ENCODE data around the gene TUBB6. TPM values are rescaled to one million over a fixed set of nuclear protein-coding genes. Genes with fewer than 3 reads are reported as not detected.

TUBB6 gene
- polyA plus RNA-seq, 4 donors = 11.9 to 56.4 (median 29.5) TPM

DNA sequence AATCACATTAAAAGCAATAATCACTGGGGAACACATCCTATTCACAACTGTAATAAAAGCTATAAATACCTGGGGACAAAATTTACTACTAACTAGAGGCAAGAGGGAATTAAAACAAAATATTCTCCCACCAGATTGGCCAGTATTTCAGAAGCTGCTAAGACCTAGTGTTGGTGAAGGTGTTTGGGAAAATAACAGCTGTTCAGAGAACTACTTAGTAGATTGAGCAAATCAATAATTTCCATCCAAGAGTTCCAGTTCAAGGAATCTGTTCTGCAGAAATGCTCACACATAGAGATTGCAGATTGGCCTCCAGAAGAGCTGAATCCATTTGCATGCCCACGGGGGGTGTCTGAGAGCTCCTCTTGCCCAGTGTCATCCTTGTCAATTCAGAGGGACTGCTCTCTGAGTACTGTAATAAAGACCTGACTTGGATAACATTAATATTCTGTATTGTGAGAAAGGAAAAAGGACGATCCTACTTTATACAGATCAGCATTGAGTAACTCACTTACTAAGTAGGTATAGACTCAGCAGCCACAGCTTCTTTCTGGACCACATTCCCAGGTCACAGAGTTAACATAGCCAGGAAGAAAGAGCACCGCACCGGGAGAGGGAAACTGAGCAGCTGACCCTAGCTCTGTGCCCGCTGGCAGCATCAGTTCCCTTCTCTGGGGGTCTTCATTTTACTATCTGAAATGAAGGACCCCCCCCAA, 5.6 kb downstream of the TUBB6 start:
- H3K4me3 ChIP-seq (ENCODE audit: low read depth in 1 of 3, low read length in 3 of 3) = no peak overlapping the region
- 82 to 88% (median 87%) methylated on average over 5 of the region's 5 CpGs for WGBS, 3 donors
- FAIRE-seq (no peak), DNase-seq (no peak)
- H3K27ac ChIP-seq (ENCODE audit: low read depth in 1 of 3, low read length in 2 of 3) = no peak overlapping the region
- peaks cover 0 to 20% (median 0%) of the 10 kb centered on the region in 3 donors for H3K27me3 ChIP-seq (ENCODE audit: control insufficient read depth in 3 of 3, insufficient read depth in 3 of 3, low read length in 3 of 3)
- H3K36me3 ChIP-seq (ENCODE audit: control insufficient read depth in 3 of 3, insufficient read depth in 2 of 3, low read depth in 1 of 3, low read length in 3 of 3) = peaks cover 0 to 8% (median 3%) of the 10 kb centered on the region in 3 donors
- peaks cover 0 to 7% of the 10 kb centered on the region in 2 donors for H3K9me3 ChIP-seq (ENCODE audit: control insufficient read depth in 2 of 2, insufficient read depth in 1 of 2, low read depth in 1 of 2, low read length in 1 of 2)
- H3K4me1 ChIP-seq (ENCODE audit: control insufficient read depth in 3 of 3, insufficient read depth in 2 of 3, low read depth in 1 of 3, low read length in 2 of 3) = peaks cover 0 to 2% (median 0%) of the 10 kb centered on the region in 3 donors

DNA sequence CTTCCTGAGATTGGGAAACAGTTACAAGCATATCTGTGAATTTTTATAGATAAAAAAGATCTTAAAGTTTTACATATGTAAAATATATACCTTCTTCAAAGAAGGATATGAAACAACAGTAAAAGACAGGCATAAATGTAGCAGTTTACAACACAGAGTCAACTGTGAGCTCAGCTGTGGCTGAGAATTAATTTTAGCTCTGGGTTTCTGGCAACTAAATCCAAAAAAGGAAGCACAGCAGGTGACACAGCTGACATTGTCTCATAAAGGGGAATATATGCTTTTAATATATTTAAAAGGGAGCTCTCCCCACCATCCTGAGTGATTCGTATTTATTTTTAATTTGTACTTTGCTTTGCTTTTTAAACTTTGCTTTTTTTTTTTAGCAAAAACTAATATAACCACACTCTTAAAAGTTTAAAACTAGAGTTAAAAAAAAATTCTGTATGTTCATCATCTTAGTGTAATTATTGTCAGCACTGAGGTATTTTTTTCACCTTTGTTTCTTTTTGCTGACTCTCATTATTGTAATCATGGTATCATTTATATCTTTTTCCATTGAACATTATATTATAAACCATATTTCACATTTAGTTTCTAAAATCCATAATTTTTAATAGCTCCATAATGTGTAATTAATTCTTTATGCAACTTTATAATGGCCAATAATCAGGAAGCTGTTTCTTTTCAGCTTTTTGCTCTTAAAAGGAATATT, 6.7 kb downstream of the TUBB6 start:
- whole genome bisulfite sequencing, 3 donors = 68 to 93% (median 77%) methylated on average over 1 of the region's 1 CpG
- Histone ChIP-seq H3K27me3 (ENCODE audit: control insufficient read depth in 3 of 3, insufficient read depth in 3 of 3, low read length in 3 of 3) (peaks cover 0 to 9% (median 0%) of the 10 kb centered on the region in 3 donors), H3K9me3 (ENCODE audit: control insufficient read depth in 2 of 2, insufficient read depth in 1 of 2, low read depth in 1 of 2, low read length in 1 of 2) (peaks cover 0 to 7% of the 10 kb centered on the region in 2 donors), H3K27ac (ENCODE audit: low read depth in 1 of 3, low read length in 2 of 3) (no peak overlapping the region), H3K36me3 (ENCODE audit: control insufficient read depth in 3 of 3, insufficient read depth in 2 of 3, low read depth in 1 of 3, low read length in 3 of 3) (peaks cover 0 to 8% (median 3%) of the 10 kb centered on the region in 3 donors), H3K4me1 (ENCODE audit: control insufficient read depth in 3 of 3, insufficient read depth in 2 of 3, low read depth in 1 of 3, low read length in 2 of 3) (peaks cover 0 to 2% (median 0%) of the 10 kb centered on the region in 3 donors), H3K4me3 (ENCODE audit: low read depth in 1 of 3, low read length in 3 of 3) (no peak overlapping the region)
- DNase-seq (no peak), FAIRE-seq (no peak)

DNA sequence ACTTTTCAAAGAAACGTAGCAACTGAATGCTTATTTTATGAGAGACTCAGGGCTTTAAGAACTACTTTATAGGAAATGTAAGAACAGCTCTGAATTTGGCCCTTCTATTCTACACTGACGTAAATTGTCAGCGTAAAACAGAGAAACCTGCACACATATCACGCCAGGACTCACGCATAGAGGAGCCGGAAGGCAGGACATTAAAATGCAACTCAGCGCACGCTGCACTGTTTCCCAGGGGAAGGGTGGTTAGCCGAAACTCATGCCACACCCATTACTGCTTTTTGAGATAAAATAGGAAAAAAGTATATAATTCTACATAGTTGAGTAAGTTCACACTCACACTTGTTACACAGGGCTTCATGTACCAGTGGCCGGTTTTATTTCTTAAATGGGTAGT, 7.4 kb downstream of the TUBB6 start:
- H3K9me3 ChIP-seq (ENCODE audit: control insufficient read depth in 2 of 2, insufficient read depth in 1 of 2, low read depth in 1 of 2, low read length in 1 of 2) = peaks cover 0 to 7% of the 10 kb centered on the region in 2 donors
- peaks cover 0 to 2% (median 0%) of the 10 kb centered on the region in 3 donors for H3K4me1 ChIP-seq (ENCODE audit: control insufficient read depth in 3 of 3, insufficient read depth in 2 of 3, low read depth in 1 of 3, low read length in 2 of 3)
- DNase-seq (no peak), FAIRE-seq (no peak)
- H3K36me3 ChIP-seq (ENCODE audit: control insufficient read depth in 3 of 3, insufficient read depth in 2 of 3, low read depth in 1 of 3, low read length in 3 of 3) = peaks cover 0 to 8% (median 3%) of the 10 kb centered on the region in 3 donors
- no peak overlapping the region for H3K27ac ChIP-seq (ENCODE audit: low read depth in 1 of 3, low read length in 2 of 3)
- H3K27me3 ChIP-seq (ENCODE audit: control insufficient read depth in 3 of 3, insufficient read depth in 3 of 3, low read length in 3 of 3) = peaks cover 0 to 4% (median 0%) of the 10 kb centered on the region in 3 donors
- 73 to 83% (median 81%) methylated on average over 10 of the region's 10 CpGs for WGBS, 3 donors
- no peak overlapping the region for H3K4me3 ChIP-seq (ENCODE audit: low read depth in 1 of 3, low read length in 3 of 3)

DNA sequence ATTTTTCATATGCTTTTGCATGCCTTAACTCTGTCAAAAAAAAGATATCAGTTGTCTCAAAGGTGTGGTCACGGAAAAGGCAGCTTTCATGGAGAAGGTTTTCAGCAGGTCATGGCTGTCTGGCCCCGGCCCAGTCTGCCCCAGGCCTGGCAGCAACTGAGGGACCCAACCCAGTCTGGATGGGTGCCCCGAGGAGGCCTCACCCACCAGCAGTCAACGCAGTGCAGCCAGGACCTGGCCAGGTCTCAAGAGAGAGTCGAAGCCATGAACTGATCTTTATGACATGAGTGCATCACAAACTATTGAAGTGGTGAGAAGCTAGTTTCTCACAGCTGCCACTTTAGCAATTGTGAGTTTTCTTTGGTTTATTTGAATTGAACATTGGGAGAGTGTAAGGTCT, 7.9 kb downstream of the TUBB6 start:
- no peaks in the 10 kb centered on the region for H3K4me1 ChIP-seq (ENCODE audit: control insufficient read depth in 3 of 3, insufficient read depth in 2 of 3, low read depth in 1 of 3, low read length in 2 of 3)
- no peak overlapping the region for H3K4me3 ChIP-seq (ENCODE audit: low read depth in 1 of 3, low read length in 3 of 3)
- 29 to 53% (median 50%) methylated on average over 5 of the region's 5 CpGs for WGBS, 3 donors
- H3K36me3 ChIP-seq (ENCODE audit: control insufficient read depth in 3 of 3, insufficient read depth in 2 of 3, low read depth in 1 of 3, low read length in 3 of 3) = peaks cover 0 to 5% (median 3%) of the 10 kb centered on the region in 3 donors
- FAIRE-seq (no peak), DNase-seq (no peak)
- H3K9me3 ChIP-seq (ENCODE audit: control insufficient read depth in 2 of 2, insufficient read depth in 1 of 2, low read depth in 1 of 2, low read length in 1 of 2) = peaks cover 0 to 7% of the 10 kb centered on the region in 2 donors
- peaks cover 0 to under 1% (median 0%) of the 10 kb centered on the region in 3 donors for H3K27me3 ChIP-seq (ENCODE audit: control insufficient read depth in 3 of 3, insufficient read depth in 3 of 3, low read length in 3 of 3)
- H3K27ac ChIP-seq (ENCODE audit: low read depth in 1 of 3, low read length in 2 of 3) = no peak overlapping the region

DNA sequence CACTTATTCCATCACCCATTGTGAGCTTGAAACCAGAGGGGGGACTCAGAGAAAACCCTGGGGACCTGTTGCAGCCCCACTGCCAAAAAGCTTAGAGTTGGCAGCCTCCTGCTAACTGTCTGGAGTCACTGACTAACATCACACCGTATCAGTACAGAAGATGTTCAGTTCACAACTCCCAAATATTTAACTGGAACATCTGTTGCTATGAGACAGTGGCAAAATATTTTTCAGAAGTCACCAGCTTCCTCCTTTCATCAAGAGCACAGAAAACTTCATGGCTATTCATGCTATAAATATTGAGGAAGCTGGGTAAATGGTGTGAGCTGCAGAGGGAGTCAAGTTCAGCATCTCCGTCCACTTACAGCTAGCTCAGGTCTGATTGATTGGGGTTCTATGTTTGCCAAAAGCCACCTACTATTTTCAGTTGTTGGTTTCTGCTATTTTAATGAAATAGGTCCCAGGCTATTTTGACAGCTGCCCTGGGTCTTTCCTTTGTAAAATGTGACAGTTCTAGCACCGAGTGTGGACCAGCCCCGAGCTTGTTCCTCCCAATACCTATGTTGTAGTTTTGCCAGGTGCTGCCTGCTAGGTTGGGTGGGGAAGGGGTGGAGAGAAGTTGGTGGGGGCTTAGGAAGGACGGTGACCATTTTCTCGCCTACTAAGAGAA, 9.8 kb downstream of the TUBB6 start:
- H3K36me3 ChIP-seq (ENCODE audit: control insufficient read depth in 3 of 3, insufficient read depth in 2 of 3, low read depth in 1 of 3, low read length in 3 of 3) = peaks cover 0 to 12% (median 3%) of the 10 kb centered on the region in 3 donors
- DNase-seq (no peak), FAIRE-seq (no peak)
- peak overlapping the region in 2 of 3 donors; percentile 28 to 61 for H3K27ac ChIP-seq (ENCODE audit: low read depth in 1 of 3, low read length in 2 of 3)
- peaks cover 0 to under 1% of the 10 kb centered on the region in 2 donors for H3K9me3 ChIP-seq (ENCODE audit: control insufficient read depth in 2 of 2, insufficient read depth in 1 of 2, low read depth in 1 of 2, low read length in 1 of 2)
- WGBS, 3 donors = 35 to 41% (median 36%) methylated on average over 6 of the region's 6 CpGs
- H3K4me1 ChIP-seq (ENCODE audit: control insufficient read depth in 3 of 3, insufficient read depth in 2 of 3, low read depth in 1 of 3, low read length in 2 of 3) = no peaks in the 10 kb centered on the region
- no peaks in the 10 kb centered on the region for H3K27me3 ChIP-seq (ENCODE audit: control insufficient read depth in 3 of 3, insufficient read depth in 3 of 3, low read length in 3 of 3)
- H3K4me3 ChIP-seq (ENCODE audit: low read depth in 1 of 3, low read length in 3 of 3) = no peak overlapping the region

DNA sequence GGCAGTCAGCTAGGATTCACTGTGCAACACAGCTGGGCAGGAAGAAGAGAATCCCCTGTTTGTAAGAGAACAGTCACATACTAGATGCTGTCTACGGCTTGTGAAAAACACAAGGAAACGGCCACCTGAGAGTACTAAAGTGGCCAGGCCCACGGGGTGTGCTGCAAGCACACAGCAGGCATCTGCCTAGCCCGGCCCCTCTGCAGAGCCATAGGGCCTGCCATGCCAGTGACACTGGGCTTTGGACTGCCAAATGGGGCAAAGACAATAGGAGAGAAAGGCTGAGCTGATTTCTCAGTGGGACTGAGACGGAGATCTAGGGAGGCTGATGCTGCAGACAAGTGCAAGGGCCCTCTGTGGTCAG, 10.3 kb downstream of the TUBB6 start:
- peak overlapping the region in 2 of 3 donors; percentile 4 to 28 for H3K27ac ChIP-seq (ENCODE audit: low read depth in 1 of 3, low read length in 2 of 3)
- no peak for DNase-seq
- no peak for FAIRE-seq

DNA sequence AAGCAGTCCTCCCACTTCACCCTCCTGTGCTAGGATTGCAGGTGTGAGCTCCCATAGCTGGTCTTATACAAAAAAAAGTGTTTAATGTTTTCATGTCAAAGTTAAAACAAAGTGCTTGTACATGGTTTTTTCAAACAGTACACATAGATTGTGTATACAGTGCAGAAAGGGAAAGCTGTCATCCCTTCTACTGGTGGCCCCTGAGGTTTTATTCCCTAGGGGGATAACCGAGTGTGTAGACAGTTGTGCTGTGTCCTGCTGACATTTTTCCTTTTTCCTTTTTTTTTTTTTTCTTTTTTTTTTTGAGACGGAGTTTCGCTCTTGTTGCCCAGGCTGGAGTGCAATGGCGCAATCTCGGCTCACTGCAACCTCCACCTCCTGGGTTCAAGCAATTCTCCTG, 10.8 kb downstream of the TUBB6 start:
- WGBS, 3 donors = 45 to 76% (median 68%) methylated on average over 1 to 5 of the region's 5 CpGs
- peaks cover 0 to 15% (median 3%) of the 10 kb centered on the region in 3 donors for H3K36me3 ChIP-seq (ENCODE audit: control insufficient read depth in 3 of 3, insufficient read depth in 2 of 3, low read depth in 1 of 3, low read length in 3 of 3)
- H3K27ac ChIP-seq (ENCODE audit: low read depth in 1 of 3, low read length in 2 of 3) = no peak overlapping the region

More for the DNA sequence above, 10.3 kb downstream of the TUBB6 start:
- WGBS, 3 donors = 15 to 42% (median 24%) methylated on average over 5 of the region's 5 CpGs
- no peaks in the 10 kb centered on the region for H3K9me3 ChIP-seq (ENCODE audit: control insufficient read depth in 2 of 2, insufficient read depth in 1 of 2, low read depth in 1 of 2, low read length in 1 of 2)
- no peak overlapping the region for H3K4me3 ChIP-seq (ENCODE audit: low read depth in 1 of 3, low read length in 3 of 3)
- H3K4me1 ChIP-seq (ENCODE audit: control insufficient read depth in 3 of 3, insufficient read depth in 2 of 3, low read depth in 1 of 3, low read length in 2 of 3) = no peaks in the 10 kb centered on the region
- no peaks in the 10 kb centered on the region for H3K27me3 ChIP-seq (ENCODE audit: control insufficient read depth in 3 of 3, insufficient read depth in 3 of 3, low read length in 3 of 3)
- peaks cover 0 to 15% (median 3%) of the 10 kb centered on the region in 3 donors for H3K36me3 ChIP-seq (ENCODE audit: control insufficient read depth in 3 of 3, insufficient read depth in 2 of 3, low read depth in 1 of 3, low read length in 3 of 3)

DNA sequence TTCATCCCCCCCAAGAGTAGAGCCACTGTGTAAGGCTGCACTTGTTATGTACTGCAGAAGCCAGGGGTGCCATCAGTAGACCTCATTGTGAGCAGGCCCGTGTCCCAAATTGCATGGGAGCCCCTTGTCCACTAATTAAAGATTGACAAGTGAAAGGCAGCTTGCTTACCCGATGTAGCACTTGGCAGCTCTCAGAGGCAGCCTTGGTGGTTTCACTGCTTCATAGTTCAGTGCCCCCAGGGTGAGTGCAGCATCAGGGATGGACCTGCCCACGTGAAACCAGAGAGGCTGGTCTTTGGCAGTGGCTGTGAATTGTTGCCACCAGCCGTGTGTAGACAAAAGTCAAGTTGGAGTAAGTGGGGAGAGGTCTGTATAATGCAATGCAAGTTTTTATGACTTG, 13.3 kb downstream of the TUBB6 start:
- FAIRE-seq = no peak
- Histone ChIP-seq H3K4me1 (ENCODE audit: control insufficient read depth in 3 of 3, insufficient read depth in 2 of 3, low read depth in 1 of 3, low read length in 2 of 3) (no peaks in the 10 kb centered on the region), H3K36me3 (ENCODE audit: control insufficient read depth in 3 of 3, insufficient read depth in 2 of 3, low read depth in 1 of 3, low read length in 3 of 3) (peaks cover 0 to 30% (median 13%) of the 10 kb centered on the region in 3 donors)

More for the DNA sequence above, 10.8 kb downstream of the TUBB6 start:
- FAIRE-seq (no peak), DNase-seq (no peak)
- Histone ChIP-seq H3K4me1 (ENCODE audit: control insufficient read depth in 3 of 3, insufficient read depth in 2 of 3, low read depth in 1 of 3, low read length in 2 of 3) (no peaks in the 10 kb centered on the region), H3K4me3 (ENCODE audit: low read depth in 1 of 3, low read length in 3 of 3) (no peak overlapping the region), H3K9me3 (ENCODE audit: control insufficient read depth in 2 of 2, insufficient read depth in 1 of 2, low read depth in 1 of 2, low read length in 1 of 2) (no peaks in the 10 kb centered on the region), H3K27me3 (ENCODE audit: control insufficient read depth in 3 of 3, insufficient read depth in 3 of 3, low read length in 3 of 3) (no peaks in the 10 kb centered on the region)

More for the DNA sequence above, 13.3 kb downstream of the TUBB6 start:
- no peak overlapping the region for H3K27ac ChIP-seq (ENCODE audit: low read depth in 1 of 3, low read length in 2 of 3)
- no peak overlapping the region for H3K4me3 ChIP-seq (ENCODE audit: low read depth in 1 of 3, low read length in 3 of 3)
- WGBS, 3 donors = 60 to 66% (median 62%) methylated on average over 4 of the region's 4 CpGs
- H3K27me3 ChIP-seq (ENCODE audit: control insufficient read depth in 3 of 3, insufficient read depth in 3 of 3, low read length in 3 of 3) = no peaks in the 10 kb centered on the region
- no peaks in the 10 kb centered on the region for H3K9me3 ChIP-seq (ENCODE audit: control insufficient read depth in 2 of 2, insufficient read depth in 1 of 2, low read depth in 1 of 2, low read length in 1 of 2)
- DNase-seq = no peak
